ENCODE results near the gene ATP10D.

ATP10D gene

DNA sequence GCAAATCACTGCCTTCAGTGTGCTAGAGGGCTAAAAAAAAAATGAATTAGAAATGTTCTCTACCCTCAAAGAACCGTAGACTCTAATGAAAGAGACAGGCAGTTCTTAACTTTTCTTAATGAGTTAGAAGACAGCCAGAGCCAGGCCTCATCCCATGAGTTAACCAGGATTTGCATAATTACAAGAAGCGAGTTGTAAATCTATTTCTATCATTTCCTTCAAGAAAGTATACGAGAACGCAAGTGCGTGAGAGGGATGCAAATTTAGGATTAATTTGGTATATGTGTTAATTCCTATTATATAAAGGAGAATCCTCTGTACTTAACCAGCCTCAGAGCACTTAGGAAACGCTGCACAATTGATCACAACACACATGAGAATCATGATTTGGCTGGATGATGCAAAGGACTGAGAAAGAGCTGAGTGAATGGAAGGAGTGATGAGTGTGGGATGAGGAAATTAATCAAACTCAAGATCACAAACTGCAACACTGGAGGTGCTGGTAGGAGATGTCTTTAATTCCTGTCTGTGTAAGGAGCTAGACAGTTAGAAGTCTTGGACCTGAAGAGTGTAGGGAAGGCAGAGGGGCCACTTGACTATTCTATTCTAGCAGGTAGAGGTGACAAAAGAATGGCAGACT is 157.2 kb downstream of the ATP10D start:
- Mint-ChIP-seq H3K36me3 (ENCODE audit: insufficient read depth) (peaks cover 2% of the 10 kb centered on the region), H3K4me3 (no peak overlapping the region), H3K4me1 (ENCODE audit: low read depth in 2 of 2) (no peaks in the 10 kb centered on the region), H3K27ac (no peak overlapping the region), H3K27me3 (peaks cover 23 to 32% of the 10 kb centered on the region in 2 donors), H3K9me3 (no peaks in the 10 kb centered on the region)
- ATAC-seq (replicated peaks) (no peak), DNase-seq (no peak)
